HCT116 (cell line): ENCODE data around the gene ASPRV1. TPM values are rescaled to one million over a fixed set of nuclear protein-coding genes. Genes with fewer than 3 reads are reported as not detected.

ENCODE experiments used
- ATAC-seq: fragments of 200-7000 bp; cut with Tn5 transposase; 2 replicates; pipeline ENCODE4 v1.9.1; 2020; ENCODE audit warnings: mild to moderate bottlenecking, moderate library complexity
- Bru-seq: library from RNA; stranded (reverse); fragments of 400-500 nt; gene quantifications from one replicate; lab custom pipeline; 2021; lab: Mats Ljungman, UMichigan
- BruChase-seq, 2 experiments: library from RNA; stranded (reverse); fragments of 400-500 nt; gene quantifications; one replicate each; lab custom pipeline; 2021; lab: Mats Ljungman, UMichigan
- BruUV-seq: library from RNA; stranded (reverse); fragments of 400-500 nt; replicated peaks from 2 replicates; lab custom pipeline; 2021; lab: Mats Ljungman, UMichigan
- CTCF ChIA-PET: fragments of 300-600 bp; sonication (Branson Sonifier 250); formaldehyde crosslinking; loops from one replicate; lab custom pipeline; 2021; ENCODE audit warnings: antibody characterized with exemption; lab: Charles Lee
- POLR2A ChIA-PET: fragments of 300-600, 350-600 bp; sonication (Branson Sonifier 250); formaldehyde crosslinking; loops from one replicate; lab custom pipeline; 2021; ENCODE audit warnings: antibody characterized with exemption; lab: Charles Lee
- RAD21 ChIA-PET, 2 experiments: fragments of 300-600 bp; sonication (Branson Sonifier 250); formaldehyde crosslinking; loops; one replicate each; lab custom pipeline; 2023; ENCODE audit warnings: low total read pairs in 2 of 2; ENCODE audit not compliant: uncharacterized antibody in 2 of 2, unreplicated experiment in 2 of 2, low non-redundant PET in 1 of 2; lab: Charles Lee
- DNase-seq: peaks from one replicate; pipeline ENCODE4 v3.0.0-alpha.2; 2010; ENCODE audit warnings: low read depth, low spot score
- H2AFZ ChIP-seq: fragments of 200-600 bp; shearing (Covaris generic), sonication (generic); 2 replicates; pipeline ENCODE4 v1.6.1; 2017; ENCODE audit warnings: low read depth, mixed run types, mixed read lengths, antibody characterized with exemption, low read length; ENCODE audit not compliant: poor library complexity, severe bottlenecking
- H3K27ac ChIP-seq: 2 replicates; pipeline ENCODE4 v1.5.1; 2012; ENCODE audit warnings: low read depth, low read length
- H3K27me3 ChIP-seq: fragments of 200-600 bp; sonication (generic); 2 replicates; pipeline ENCODE4 v1.6.1; 2016; ENCODE audit warnings: mixed run types, low read length, mixed read lengths; ENCODE audit not compliant: insufficient read depth
- H3K36me3 ChIP-seq, 2 experiments: fragments of 200-500 bp in 1 of 2; fragments of 200-600 bp in 1 of 2; sonication (Bioruptor generic) in 1 of 2; sonication (generic) in 1 of 2; 2 replicates each; pipeline versions ENCODE4 v1.5.1 to v1.6.1; 2014 to 2016; ENCODE audit warnings: low read length in 2 of 2, inconsistent platforms in 1 of 2, mixed read lengths in 1 of 2, mixed run types in 1 of 2; ENCODE audit not compliant: insufficient read depth in 2 of 2, control insufficient read depth in 1 of 2
- H3K4me1 ChIP-seq, 2 experiments: fragments of 200-600 bp in 1 of 2; sonication (generic) in 1 of 2; 2 replicates each; pipeline versions ENCODE4 v1.5.1 to v1.6.1; 2012 to 2017; ENCODE audit warnings: low read length in 2 of 2, inconsistent platforms in 1 of 2, mild to moderate bottlenecking in 1 of 2, mixed read lengths in 1 of 2, mixed run types in 1 of 2, moderate library complexity in 1 of 2; ENCODE audit not compliant: insufficient read depth in 2 of 2, control insufficient read depth in 1 of 2
- H3K4me2 ChIP-seq: fragments of 200-600 bp; sonication (generic); 2 replicates; pipeline ENCODE4 v1.6.1; 2017; ENCODE audit warnings: mixed run types, low read length, mixed read lengths
- H3K4me3 ChIP-seq, 2 experiments: fragments of 200-600 bp in 1 of 2; sonication (generic) in 1 of 2; replicated peaks in 1 of 2; 2 replicates each; pipeline ENCODE4 v1.5.1; 2011 to 2016; ENCODE audit warnings: low read length in 2 of 2, control low read depth in 1 of 2, low read depth in 1 of 2, mild to moderate bottlenecking in 1 of 2, mixed read lengths in 1 of 2, mixed run types in 1 of 2
- H3K79me2 ChIP-seq: fragments of 200-600 bp; sonication (generic); 2 replicates; pipeline ENCODE4 v1.6.1; 2017; ENCODE audit warnings: mild to moderate bottlenecking, mixed run types, low read length, moderate library complexity, mixed read lengths; ENCODE audit not compliant: insufficient read depth
- H3K9ac ChIP-seq: fragments of 200-600 bp; sonication (generic); 2 replicates; pipeline ENCODE4 v1.6.1; 2016; ENCODE audit warnings: low read length, mixed read lengths
- H3K9me2 ChIP-seq: fragments of 200-600 bp; sonication (generic), shearing (Covaris generic); 2 replicates; pipeline ENCODE4 v1.6.1; 2017; ENCODE audit warnings: mixed run types, mild to moderate bottlenecking, moderate library complexity; ENCODE audit not compliant: insufficient read depth
- H3K9me3 ChIP-seq, 2 experiments: fragments of 200-500 bp in 1 of 2; fragments of 200-600 bp in 1 of 2; sonication (Bioruptor generic) in 1 of 2; sonication (generic) in 1 of 2; 2 replicates each; pipeline ENCODE4 v1.6.1; 2014 to 2017; ENCODE audit warnings: low read length in 2 of 2, mixed read lengths in 2 of 2, inconsistent platforms in 1 of 2, low read depth in 1 of 2, mild to moderate bottlenecking in 1 of 2, mixed run types in 1 of 2, moderate library complexity in 1 of 2; ENCODE audit not compliant: control insufficient read depth in 1 of 2, insufficient read depth in 1 of 2
- H4K20me1 ChIP-seq: fragments of 200-600 bp; sonication (generic), shearing (Covaris generic); 2 replicates; pipeline ENCODE4 v1.6.1; 2017; ENCODE audit warnings: mixed run types, mild to moderate bottlenecking, moderate library complexity; ENCODE audit not compliant: insufficient read depth
- CBX3 ChIP-seq: IDR thresholded peaks from 2 replicates; pipeline ENCODE4 v1.6.1; 2012; ENCODE audit warnings: low read depth
- CEBPB ChIP-seq: IDR thresholded peaks from 2 replicates; pipeline ENCODE4 v1.6.1; 2012; ENCODE audit warnings: low read depth
- EGR1 ChIP-seq: IDR thresholded peaks from 2 replicates; pipeline ENCODE4 v1.6.1; 2012; ENCODE audit warnings: low read depth
- JUND ChIP-seq: IDR thresholded peaks from 2 replicates; pipeline ENCODE4 v1.6.1; 2012
- POLR2AphosphoS5 ChIP-seq: IDR thresholded peaks from 2 replicates; pipeline ENCODE4 v1.6.1; 2011; ENCODE audit warnings: mild to moderate bottlenecking, low read depth, low read length, moderate library complexity
- SIN3A ChIP-seq: IDR thresholded peaks from 2 replicates; pipeline ENCODE4 v1.6.1; 2012; ENCODE audit warnings: low read depth
- SRF ChIP-seq: IDR thresholded peaks from 2 replicates; pipeline ENCODE4 v1.6.1; 2012; ENCODE audit warnings: low read depth
- YY1 ChIP-seq: IDR thresholded peaks from 2 replicates; pipeline ENCODE4 v1.6.1; 2011; ENCODE audit warnings: low read length, low read depth, moderate library complexity, mild to moderate bottlenecking; ENCODE audit not compliant: insufficient replicate concordance; ENCODE audit errors: extremely low read depth
- ZNF274 ChIP-seq: fragments of 200-500 bp; sonication (Bioruptor generic); IDR thresholded peaks from 2 replicates; pipeline ENCODE4 v1.6.1; 2014; ENCODE audit warnings: mild to moderate bottlenecking, low read depth, low read length, inconsistent platforms
- intact Hi-C: fragments of 100-400 bp; cut with micrococcal nuclease; formaldehyde crosslinking; loops from 2 replicates; pipeline ENCODE4 v1.10.0; 2022
- long read RNA-seq: library from polyadenylated mRNA; unstranded; transcript quantifications from one replicate; pipeline ENCODE4 v2.0.0, GENCODE V29; 2021; ENCODE audit not compliant: unreplicated experiment
- polyA plus RNA-seq: library from polyadenylated mRNA; unstranded; fragments of >200 nt; gene quantifications from 2 replicates; pipeline ENCODE4 v1.2.1, GENCODE V29; 2012; ENCODE audit warnings: missing spikeins
- total RNA-seq: library from RNA; stranded (reverse); gene quantifications from one replicate; pipeline ENCODE4 v1.2.1, GENCODE V29; 2021; ENCODE audit not compliant: unreplicated experiment

ASPRV1 gene
- 1.1 TPM for total RNA-seq
- 0.39 and 0.44 TPM in 2 replicates for polyA plus RNA-seq
- Bru-seq, nascent RNA, result percentile 39 among the genes with signal in this experiment
- percentile 68 among the genes with signal in this experiment for BruChase-seq, experiment 1, labeled RNA remaining after a 6-hour chase
- percentile 64 among the genes with signal in this experiment for BruChase-seq, experiment 2, labeled RNA remaining after a 2-hour chase
- long read RNA-seq, partial matches to known transcripts, result 0 of 1 reads
- long read RNA-seq, other reads (novel, unspliced or antisense), result 0 of 1 reads

GRCh38 chr2:69961496-69961895 is at the start of gene ASPRV1:
Gene ASPRV1 (minus strand): TSS chr2:69961631. CDS start chr2:69961436, 195 bp downstream.
- Histone ChIP-seq H3K9me2 (no peaks in the 10 kb centered on the region), H3K36me3 (no peaks in the 10 kb centered on the region), H2AFZ (no peak within 1 kb of the TSS), H3K9ac (no peak within 1 kb of the TSS), H3K4me3 (no peak within 1 kb of the TSS), H4K20me1 (no peaks in the 10 kb centered on the region), H3K27me3 (peaks cover 6% of the 10 kb centered on the region; the same call in 1 of the 2 replicates), H3K79me2 (no peaks in the 10 kb centered on the region), H3K27ac (no peak within 1 kb of the TSS), H3K4me2 (no peak within 1 kb of the TSS), H3K9me3 (no peaks in the 10 kb centered on the region), H3K4me1 (no peaks in the 10 kb centered on the region)
- ChIA-PET RAD21 (no interaction called here), CTCF (interaction anchor here (0.6 kb wide), 1 partner anchor 11 kb away, joined by 4 read pairs; no protein-coding TSS in a partner anchor), POLR2A (no interaction called here)
- no TSS peak for BruUV-seq
- ATAC-seq, result 0 out of 2 replicates have a peak, but pooled peaks have one; percentile 40
- no peak for DNase-seq
- TF ChIP-seq SRF, result no peak
- TF ChIP-seq CEBPB, result no peak
- TF ChIP-seq CBX3, result no peak
- no peak for TF ChIP-seq SIN3A
- intact Hi-C loops, result no loop called here

- Histone ChIP-seq H3K4me2 (peak overlapping the region; percentile 35), H3K4me1 (peaks cover 5 to 13% of the 10 kb centered on the region in 2 experiments; a peak in 3 of 4 replicates), H3K79me2 (no peaks in the 10 kb centered on the region), H4K20me1 (no peaks in the 10 kb centered on the region), H3K27me3 (no peaks in the 10 kb centered on the region), H3K9me3 (no peaks in the 10 kb centered on the region), H3K9me2 (no peaks in the 10 kb centered on the region), H3K4me3 (no peak overlapping the region), H3K27ac (no peak overlapping the region), H2AFZ (no peak overlapping the region), H3K36me3 (no peaks in the 10 kb centered on the region), H3K9ac (no peak overlapping the region)
- TF ChIP-seq JUND, result no peak
- TF ChIP-seq YY1, result no peak
- TF ChIP-seq EGR1, result no peak
- 0 out of 2 replicates have a peak, but pooled peaks have one; percentile 6 for TF ChIP-seq POLR2AphosphoS5
- TF ChIP-seq ZNF274, result no peak
- TF ChIP-seq SRF, result no peak
- RAD21 ChIA-PET, result no interaction called here
- BruUV-seq, result no TSS peak
- CTCF ChIA-PET, result no interaction called here
- no peak for DNase-seq
- ATAC-seq, result no peak
- intact Hi-C loops, result no loop called here
- POLR2A ChIA-PET, result no interaction called here
These were observed 49.2 kb upstream of the ASPRV1 start for GRCh38 chr2:70010576-70011111.
